Activated CD8-positive, alpha-beta T cell treated with anti-CD3 and anti-CD28 coated beads for 36 hours (primary cell): Measurements from ENCODE around the gene WRAP73. TPM values are rescaled to one million over a fixed set of nuclear protein-coding genes. Genes with fewer than 3 reads are reported as not detected.

Experiments used
- ATAC-seq: fragments of 200-7000 bp; cut with Tn5 transposase; one replicate; pipeline ENCODE4 v1.10.0; 2021; ENCODE audit warnings: mild to moderate bottlenecking, moderate library complexity
- CTCF ChIA-PET: fragments of 350-600 bp; sonication (Branson Sonifier 250); formaldehyde crosslinking; loops from one replicate; lab custom pipeline; 2021; ENCODE audit warnings: antibody characterized with exemption; lab: Charles Lee
- POLR2A ChIA-PET: fragments of 350-600 bp; sonication (Branson Sonifier 250); formaldehyde crosslinking; loops from one replicate; lab custom pipeline; 2021; ENCODE audit warnings: antibody characterized with exemption; lab: Charles Lee
- DNase-seq: peaks from one replicate; pipeline ENCODE4 v3.0.0-alpha.2; 2020
- H3K27ac Mint-ChIP-seq: one replicate; pipeline ENCODE4 v1.8.0; 2021; ENCODE audit warnings: mild to moderate bottlenecking, mixed read lengths
- H3K27me3 Mint-ChIP-seq: one replicate; pipeline ENCODE4 v1.8.0; 2021; ENCODE audit warnings: mixed read lengths
- H3K36me3 Mint-ChIP-seq: one replicate; pipeline ENCODE4 v1.8.0; 2021; ENCODE audit warnings: low read depth, mixed read lengths
- H3K4me1 Mint-ChIP-seq: one replicate; pipeline ENCODE4 v1.8.0; 2021; ENCODE audit warnings: low read depth, mixed read lengths
- H3K4me3 Mint-ChIP-seq: one replicate; pipeline ENCODE4 v1.8.0; 2021; ENCODE audit warnings: mild to moderate bottlenecking, moderate library complexity, mixed read lengths
- H3K9me3 Mint-ChIP-seq: one replicate; pipeline ENCODE4 v1.8.0; 2021; ENCODE audit warnings: mixed read lengths
- CTCF ChIP-seq: fragments of 200-600 bp; IDR thresholded peaks from one replicate; pipeline ENCODE4 v1.8.0; 2022; ENCODE audit warnings: antibody characterized with exemption, mild to moderate bottlenecking
- intact Hi-C: fragments of 100-400 bp; cut with micrococcal nuclease; formaldehyde crosslinking; loops from one replicate; pipeline ENCODE4 v1.10.0; 2022
- total RNA-seq, 2 experiments: library from RNA; stranded (reverse); gene quantifications; one replicate each; pipeline ENCODE4 v1.2.3, GENCODE V29; 2021

WRAP73 gene
- total RNA-seq, 2 experiments from 2014 or later, result 34.2 to 35.4 TPM

GRCh38 chr1:3651026-3651929 is 1.4 kb upstream of the WRAP73 start:
- DNase-seq (no peak), ATAC-seq (no peak)
- peak overlapping the region; percentile 35 for H3K4me3 Mint-ChIP-seq
- intact Hi-C loops, result no loop called here
- no peaks in the 10 kb centered on the region for H3K9me3 Mint-ChIP-seq
- no peak overlapping the region for H3K27ac Mint-ChIP-seq
- peaks cover 2% of the 10 kb centered on the region for H3K36me3 Mint-ChIP-seq
- H3K27me3 Mint-ChIP-seq, result peaks cover 34% of the 10 kb centered on the region
- no peak for TF ChIP-seq CTCF
- ChIA-PET CTCF (interaction anchor here (1.3 to 1.5 kb wide), 3 partner anchors 25 to 73 kb away, joined by 3 to 4 read pairs (median 3); no protein-coding TSS in a partner anchor), POLR2A (interaction anchor here (1.0 kb wide), 1 partner anchor 28 kb away, joined by 3 read pairs; no protein-coding TSS in a partner anchor)
- peaks cover 29% of the 10 kb centered on the region for H3K4me1 Mint-ChIP-seq

GRCh38 chr1:3650248-3651025 is 534 bp upstream of the WRAP73 start:
- H3K36me3 Mint-ChIP-seq, result peaks cover 5% of the 10 kb centered on the region
- peaks cover 27% of the 10 kb centered on the region for H3K4me1 Mint-ChIP-seq
- TF ChIP-seq CTCF, result no peak
- peaks cover 29% of the 10 kb centered on the region for H3K27me3 Mint-ChIP-seq
- ATAC-seq (no peak), DNase-seq (no peak)
- POLR2A ChIA-PET, result interaction anchor here (1.4 kb wide), 1 partner anchor 251 kb away, joined by 3 read pairs; no protein-coding TSS in a partner anchor
- CTCF ChIA-PET, result interaction anchor here (0.9 to 1.5 kb wide), 5 partner anchors 24 to 159 kb away, joined by 3 to 5 read pairs (median 4); no protein-coding TSS in a partner anchor
- H3K4me3 Mint-ChIP-seq, result peak overlapping the region; percentile 78
- intact Hi-C loops, result no loop called here
- no peaks in the 10 kb centered on the region for H3K9me3 Mint-ChIP-seq
- H3K27ac Mint-ChIP-seq, result no peak overlapping the region

- CTCF ChIA-PET, result interaction anchor here (1.1 to 1.4 kb wide), 2 partner anchors 9 to 13 kb away, joined by 3 read pairs; no protein-coding TSS in a partner anchor
- Mint-ChIP-seq H3K36me3 (peaks cover 11% of the 10 kb centered on the region), H3K27me3 (peaks cover 8% of the 10 kb centered on the region), H3K9me3 (no peaks in the 10 kb centered on the region), H3K4me3 (no peak overlapping the region), H3K27ac (no peak overlapping the region), H3K4me1 (peaks cover 27% of the 10 kb centered on the region)
- intact Hi-C loops, result no loop called here
- POLR2A ChIA-PET, result no interaction called here
- ATAC-seq (no peak), DNase-seq (no peak)
- TF ChIP-seq CTCF, result no peak
Observed at GRCh38 chr1:3646596-3646995, 3.3 kb downstream of the WRAP73 start.

- Mint-ChIP-seq H3K27me3 (peaks cover 2% of the 10 kb centered on the region), H3K9me3 (no peaks in the 10 kb centered on the region), H3K4me3 (no peak overlapping the region), H3K4me1 (peaks cover 21% of the 10 kb centered on the region), H3K27ac (no peak overlapping the region), H3K36me3 (peaks cover 11% of the 10 kb centered on the region)
- intact Hi-C loops, result no loop called here
- CTCF ChIA-PET, result interaction anchor here (1.1 to 1.4 kb wide), 2 partner anchors 10 to 14 kb away, joined by 3 read pairs; no protein-coding TSS in a partner anchor
- no peak for TF ChIP-seq CTCF
- no peak for ATAC-seq
- no peak for DNase-seq
- POLR2A ChIA-PET, result no interaction called here
Observed at GRCh38 chr1:3645666-3646355, 4.1 kb downstream of the WRAP73 start.
